K562 (cell line): ENCODE data around the gene UBALD2. TPM values are rescaled to one million over a fixed set of nuclear protein-coding genes. Genes with fewer than 3 reads are reported as not detected.

Experiments
- CBX5 ChIP-seq: IDR thresholded peaks from 2 replicates; pipeline ENCODE4 v1.6.1; 2014; ENCODE audit warnings: low read depth, borderline replicate concordance
- COPS2 ChIP-seq: fragments of 450-650 bp; conservative IDR thresholded peaks from 2 replicates; pipeline ENCODE4 v1.6.1; 2016; ENCODE audit warnings: mild to moderate bottlenecking, moderate library complexity
- FOXJ3 ChIP-seq: sonication (generic); formaldehyde crosslinking; IDR thresholded peaks from 2 replicates; pipeline ENCODE4 v1.4.0; 2020; ENCODE audit warnings: mild to moderate bottlenecking, missing genetic modification reagents
- GTF2A2 ChIP-seq: IDR thresholded peaks from 2 replicates; pipeline ENCODE4 v1.6.1; 2016; ENCODE audit warnings: mild to moderate bottlenecking, missing genetic modification characterization, missing compliant biosample characterization
- IFI16 ChIP-seq: fragments of 250-450 bp; sonication (Bioruptor Pico); IDR thresholded peaks from 2 replicates; pipeline ENCODE4 v2.1.2; 2022; ENCODE audit warnings: mild to moderate bottlenecking, inconsistent platforms
- KAT2B ChIP-seq: IDR thresholded peaks from one replicate; pipeline ENCODE4 v1.6.1; 2012; ENCODE audit warnings: low read depth, mild to moderate bottlenecking, control low read depth, inconsistent platforms, low read length, moderate library complexity
- KLF10 ChIP-seq: fragments of 250-450 bp; sonication (Bioruptor Pico); IDR thresholded peaks from 2 replicates; pipeline ENCODE4 v1.6.1; 2021; ENCODE audit warnings: matching md5 sums
- KLF6 ChIP-seq: fragments of 250-450 bp; sonication (Bioruptor Pico); IDR thresholded peaks from 2 replicates; pipeline ENCODE4 v1.4.0; 2020; ENCODE audit warnings: mild to moderate bottlenecking, moderate library complexity, borderline replicate concordance
- MTF1 ChIP-seq: fragments of 250-450 bp; sonication (Bioruptor Pico); IDR thresholded peaks from 2 replicates; pipeline ENCODE4 v1.9.0; 2021; ENCODE audit warnings: moderate library complexity, mild to moderate bottlenecking, inconsistent platforms, borderline replicate concordance
- NFATC3 ChIP-seq: fragments of 450-650 bp; IDR thresholded peaks from 2 replicates; pipeline ENCODE4 v1.6.1; 2017; ENCODE audit warnings: mild to moderate bottlenecking
- POLR2AphosphoS2 ChIP-seq: IDR thresholded peaks from 2 replicates; pipeline ENCODE4 v1.6.1; 2012; ENCODE audit warnings: low read length, improper control_type of control experiment
- POLR2G ChIP-seq: fragments of 200-400 bp; formaldehyde crosslinking; IDR thresholded peaks from 2 replicates; pipeline ENCODE4 v1.6.1; 2017; ENCODE audit warnings: low read depth, mild to moderate bottlenecking, antibody characterized with exemption, low read length, moderate library complexity
- PTTG1 ChIP-seq: fragments of 450-650 bp; IDR thresholded peaks from 2 replicates; pipeline ENCODE4 v1.6.1; 2016; ENCODE audit warnings: low read depth, mild to moderate bottlenecking, missing genetic modification characterization, missing compliant biosample characterization
- RFX5 ChIP-seq: IDR thresholded peaks from 2 replicates; pipeline ENCODE4 v1.6.1; 2011; ENCODE audit warnings: low read depth, mild to moderate bottlenecking, improper control_type of control experiment, low read length
- SMAD1 ChIP-seq: fragments of 150-350 bp; IDR thresholded peaks from 2 replicates; pipeline ENCODE4 v1.6.1; 2014; ENCODE audit warnings: low read length, low read depth; ENCODE audit not compliant: partially characterized antibody
- SMARCC2 ChIP-seq: fragments of 450-650 bp; IDR thresholded peaks from 2 replicates; pipeline ENCODE4 v1.6.1; 2017; ENCODE audit warnings: antibody characterized with exemption, moderate library complexity, mild to moderate bottlenecking, low read depth
- SNIP1 ChIP-seq: fragments of 450-650 bp; IDR thresholded peaks from 2 replicates; pipeline ENCODE4 v1.7.1; 2017; ENCODE audit warnings: low read depth, mild to moderate bottlenecking
- STAT5A ChIP-seq: IDR thresholded peaks from 2 replicates; pipeline ENCODE4 v1.6.1; 2012; ENCODE audit warnings: low read length, inconsistent platforms, borderline replicate concordance
- TEAD1 ChIP-seq, 2 experiments: fragments of 450-650 bp in 1 of 2; sonication (generic) in 1 of 2; formaldehyde crosslinking; IDR thresholded peaks; 2 replicates each; pipeline versions ENCODE4 v1.4.0 to v1.8.0; 2020 to 2022; ENCODE audit warnings: mild to moderate bottlenecking in 2 of 2, missing genetic modification reagents in 1 of 2
- TEAD2 ChIP-seq: fragments of 450-650 bp; IDR thresholded peaks from 2 replicates; pipeline ENCODE4 v1.6.1; 2016; ENCODE audit warnings: missing genetic modification characterization, control low read depth, missing compliant biosample characterization
- ZBED1 ChIP-seq: IDR thresholded peaks from 2 replicates; pipeline ENCODE4 v1.6.1; 2014
- ZNF143 ChIP-seq: sonication (generic); formaldehyde crosslinking; IDR thresholded peaks from 2 replicates; pipeline ENCODE4 v1.9.0; 2022; ENCODE audit warnings: mild to moderate bottlenecking, missing genetic modification reagents
- ZNF212 ChIP-seq: fragments of 450-650 bp; formaldehyde crosslinking; IDR thresholded peaks from 2 replicates; pipeline ENCODE4 v1.4.0; 2020; ENCODE audit warnings: mild to moderate bottlenecking
- ZNF830 ChIP-seq: fragments of 250-450 bp; sonication (Bioruptor Pico); IDR thresholded peaks from 2 replicates; pipeline ENCODE4 v1.5.0; 2021; ENCODE audit warnings: mild to moderate bottlenecking
- polyA plus RNA-seq, 8 experiments: library from polyadenylated mRNA; depleted of rRNA in 4 of 8; stranded (reverse) in 5 of 8; unstranded in 3 of 8; fragments of >200 nt; fragmentation: Nextera tagmentation in 2 of 8; fragmentation: Illumina TruSeq in 1 of 8; extraction: Ambion mirVana in 2 of 8; extraction: Trizol in 1 of 8; gene quantifications; 2 replicates each; pipeline versions ENCODE4 v1.2.1 to v1.2.3, GENCODE V29; 2011 to 2014; ENCODE audit warnings: inconsistent platforms in 1 of 8, missing spikeins in 1 of 8
- total RNA-seq, 7 experiments: library from RNA; depleted of rRNA in 6 of 7; stranded (reverse); fragments of >200 nt in 6 of 7; fragmentation: Illumina TruSeq in 2 of 7; extraction: Trizol in 2 of 7; gene quantifications; 2 replicates each; pipeline versions ENCODE4 v1.2.1 to v1.2.3, GENCODE V29; 2011 to 2021; ENCODE audit warnings: low replicate concordance in 1 of 7
- TF ChIP-seq, protein P1 (sequence below): fragments of 450-650 bp; formaldehyde crosslinking; IDR thresholded peaks from 2 replicates; pipeline ENCODE4 v1.4.0; 2020; ENCODE audit warnings: mild to moderate bottlenecking, moderate library complexity
- TF ChIP-seq, protein P2 (sequence below), 3 experiments: fragments of 200-800 bp in 1 of 3; fragments of 250-450 bp in 1 of 3; fragments of 450-650 bp in 1 of 3; sonication (Bioruptor Pico) in 1 of 3; sonication (Bioruptor generic) in 1 of 3; formaldehyde crosslinking in 1 of 3; IDR thresholded peaks; 2 replicates each; pipeline versions ENCODE4 v1.6.1 to v1.8.0; 2016 to 2022; ENCODE audit warnings: mild to moderate bottlenecking in 2 of 3, missing genetic modification characterization in 2 of 3, missing compliant biosample characterization in 1 of 3, moderate library complexity in 1 of 3

UBALD2 gene
- total and polyA plus RNA-seq, 9 of the 15 experiments (the other 6 are each of a cell fraction or from before 2014, with no cell fraction given), result 2.3 to 94.1 (median 25.3) TPM

DNA sequence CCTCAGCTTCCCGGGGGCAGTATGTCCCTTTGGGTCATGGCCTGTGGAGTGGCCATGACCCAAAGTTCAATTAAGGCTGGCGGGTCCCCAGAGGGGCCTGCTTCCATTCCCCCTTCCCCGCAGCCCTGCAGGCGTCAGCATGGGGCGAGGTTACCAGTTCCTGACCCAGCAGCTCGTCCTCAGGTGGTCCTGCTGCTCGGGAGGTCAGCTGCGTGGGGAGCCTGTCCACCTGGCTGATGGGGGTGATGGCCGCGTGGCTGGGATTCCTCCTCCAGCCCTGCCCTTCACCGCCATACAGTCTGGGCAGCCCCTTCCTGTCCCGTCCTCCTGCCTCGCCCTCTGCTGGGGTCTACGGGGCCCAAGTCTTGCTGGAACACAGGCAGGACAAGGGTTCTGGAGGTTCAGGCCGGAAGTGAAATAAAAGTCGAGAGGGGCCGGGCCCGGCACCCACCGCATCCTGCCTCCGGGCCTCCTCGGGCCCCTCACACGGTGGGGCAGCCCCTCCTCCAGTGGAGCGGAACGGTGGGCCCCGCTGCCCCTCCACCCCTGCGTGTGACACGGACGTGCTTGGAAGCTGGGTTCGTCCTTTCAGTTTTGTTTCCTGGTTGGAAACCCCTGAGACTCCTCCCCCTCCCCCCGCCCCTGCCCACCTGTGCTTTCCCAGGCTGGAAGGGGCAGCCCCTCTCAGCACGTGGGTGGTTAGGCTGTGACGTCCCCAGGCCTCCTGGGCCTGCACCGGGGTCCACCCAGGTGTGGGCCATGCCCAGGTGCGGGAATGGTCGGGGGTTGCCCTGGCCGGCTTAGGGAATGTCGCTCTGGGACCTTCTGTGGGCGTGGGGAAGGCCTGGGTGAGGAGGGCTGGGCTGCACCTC is 6.8 kb downstream of the UBALD2 start (continued):
- TF ChIP-seq STAT5A (no peak), RFX5 (no peak), PTTG1 (tag) (no peak), CBX5 (no peak), ZNF830 (no peak), GTF2A2 (tag) (no peak), POLR2AphosphoS2 (peak; percentile 90), TEAD2 (tag) (no peak), SMAD1 (no peak), ZNF212 (no peak), FOXJ3 (CRISPR knock-in tag) (no peak), KAT2B (no peak), NFATC3 (no peak), TEAD1 (CRISPR knock-in tag; IDR thresholded peaks at IDR 0.05) (0 out of 4 replicates have a peak, but pooled peaks of 1 of the 2 experiments have one; percentile 12), ZBED1 (no peak), ZNF143 (CRISPR knock-in tag) (no peak), KLF6 (CRISPR knock-in tag) (no peak), IFI16 (CRISPR knock-in tag) (no peak), KLF10 (CRISPR knock-in tag) (no peak), SMARCC2 (no peak), SNIP1 (no peak), MTF1 (CRISPR knock-in tag) (no peak), POLR2G (peak; percentile 91), COPS2 (no peak)
- TF ChIP-seq, protein P1, sequence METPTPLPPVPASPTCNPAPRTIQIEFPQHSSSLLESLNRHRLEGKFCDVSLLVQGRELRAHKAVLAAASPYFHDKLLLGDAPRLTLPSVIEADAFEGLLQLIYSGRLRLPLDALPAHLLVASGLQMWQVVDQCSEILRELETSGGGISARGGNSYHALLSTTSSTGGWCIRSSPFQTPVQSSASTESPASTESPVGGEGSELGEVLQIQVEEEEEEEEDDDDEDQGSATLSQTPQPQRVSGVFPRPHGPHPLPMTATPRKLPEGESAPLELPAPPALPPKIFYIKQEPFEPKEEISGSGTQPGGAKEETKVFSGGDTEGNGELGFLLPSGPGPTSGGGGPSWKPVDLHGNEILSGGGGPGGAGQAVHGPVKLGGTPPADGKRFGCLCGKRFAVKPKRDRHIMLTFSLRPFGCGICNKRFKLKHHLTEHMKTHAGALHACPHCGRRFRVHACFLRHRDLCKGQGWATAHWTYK (CRISPR knock-in tag), result peak; percentile 53; the same call in 1 of the 2 replicates
- TF ChIP-seq, protein P2, sequence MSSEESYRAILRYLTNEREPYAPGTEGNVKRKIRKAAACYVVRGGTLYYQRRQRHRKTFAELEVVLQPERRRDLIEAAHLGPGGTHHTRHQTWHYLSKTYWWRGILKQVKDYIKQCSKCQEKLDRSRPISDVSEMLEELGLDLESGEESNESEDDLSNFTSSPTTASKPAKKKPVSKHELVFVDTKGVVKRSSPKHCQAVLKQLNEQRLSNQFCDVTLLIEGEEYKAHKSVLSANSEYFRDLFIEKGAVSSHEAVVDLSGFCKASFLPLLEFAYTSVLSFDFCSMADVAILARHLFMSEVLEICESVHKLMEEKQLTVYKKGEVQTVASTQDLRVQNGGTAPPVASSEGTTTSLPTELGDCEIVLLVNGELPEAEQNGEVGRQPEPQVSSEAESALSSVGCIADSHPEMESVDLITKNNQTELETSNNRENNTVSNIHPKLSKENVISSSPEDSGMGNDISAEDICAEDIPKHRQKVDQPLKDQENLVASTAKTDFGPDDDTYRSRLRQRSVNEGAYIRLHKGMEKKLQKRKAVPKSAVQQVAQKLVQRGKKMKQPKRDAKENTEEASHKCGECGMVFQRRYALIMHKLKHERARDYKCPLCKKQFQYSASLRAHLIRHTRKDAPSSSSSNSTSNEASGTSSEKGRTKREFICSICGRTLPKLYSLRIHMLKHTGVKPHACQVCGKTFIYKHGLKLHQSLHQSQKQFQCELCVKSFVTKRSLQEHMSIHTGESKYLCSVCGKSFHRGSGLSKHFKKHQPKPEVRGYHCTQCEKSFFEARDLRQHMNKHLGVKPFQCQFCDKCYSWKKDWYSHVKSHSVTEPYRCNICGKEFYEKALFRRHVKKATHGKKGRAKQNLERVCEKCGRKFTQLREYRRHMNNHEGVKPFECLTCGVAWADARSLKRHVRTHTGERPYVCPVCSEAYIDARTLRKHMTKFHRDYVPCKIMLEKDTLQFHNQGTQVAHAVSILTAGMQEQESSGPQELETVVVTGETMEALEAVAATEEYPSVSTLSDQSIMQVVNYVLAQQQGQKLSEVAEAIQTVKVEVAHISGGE (CRISPR knock-in tag; IDR thresholded peaks at IDR 0.05), result no peak
